Measurements from ENCODE around the gene M1AP.
"Not testable (repeated sequence)": the region's sequence is repeated elsewhere in the genome, so short reads cannot be mapped to it uniquely, and the experiment has no call there.

- TF ChIP-seq CTCF, POLR2A (IDR thresholded peaks at IDR 0.05): not testable (repeated sequence)
Measured at GRCh38 chr2:74561022-74561421, 87.1 kb downstream of the M1AP start.

Data from Peyer's patch (tissue), 4 donors.